SK-N-MC (cell line): Measurements from ENCODE around the gene CNOT1.

Experiments
- EZH2 ChIP-seq: fragments of 200-600 bp; sonication (generic); IDR thresholded peaks from one replicate; pipeline ENCODE4 v1.6.1; 2017; ENCODE audit warnings: antibody characterized with exemption
- FOXP2 ChIP-seq: optimal IDR thresholded peaks from 2 replicates; pipeline ENCODE3; 2011; ENCODE audit warnings: mild to moderate bottlenecking, moderate library complexity; ENCODE audit not compliant: insufficient read depth; ENCODE audit errors: extremely low read length, control extremely low read depth
- POLR2AphosphoS5 ChIP-seq: IDR thresholded peaks from 2 replicates; pipeline ENCODE4 v1.6.1; 2012; ENCODE audit warnings: mild to moderate bottlenecking, low read depth, low read length, borderline replicate concordance

DNA sequence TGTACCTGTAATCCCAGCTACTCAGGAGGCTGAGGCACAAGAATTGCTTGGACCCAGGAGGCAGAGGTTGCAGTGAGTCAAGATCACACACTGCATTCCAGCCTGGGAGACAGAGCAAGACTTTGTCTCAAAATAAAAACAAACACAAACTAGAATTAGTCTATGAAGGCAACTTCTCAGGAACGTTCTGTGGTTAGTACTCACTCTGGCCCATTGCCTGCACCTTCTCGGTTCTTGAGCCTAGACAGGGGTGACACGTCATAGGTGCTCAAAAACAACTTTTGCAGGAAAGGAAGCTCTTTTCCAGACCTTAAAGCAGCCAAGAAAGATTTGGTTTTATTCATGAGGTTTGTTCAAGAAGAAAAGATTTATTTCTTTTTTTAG lies 22.3 kb upstream of the CNOT1 start:
- TF ChIP-seq EZH2, result no peak
- no peak for TF ChIP-seq POLR2AphosphoS5
- TF ChIP-seq FOXP2, result no peak
